Endodermal cell (in vitro differentiated cells): ENCODE data around the gene KDELR3. TPM values are rescaled to one million over a fixed set of nuclear protein-coding genes. Genes with fewer than 3 reads are reported as not detected.

ENCODE experiments used
- DNase-seq: peaks from one replicate; pipeline ENCODE4 v3.0.0-alpha.2; 2017
- H3K27ac ChIP-seq: 2 replicates; pipeline ENCODE4 v1.5.1; 2013; ENCODE audit warnings: mild to moderate bottlenecking, low read depth, low read length, moderate library complexity
- H3K27me3 ChIP-seq: 2 replicates; pipeline ENCODE4 v1.6.1; 2013; ENCODE audit warnings: mild to moderate bottlenecking, low read length, moderate library complexity; ENCODE audit not compliant: insufficient read depth, control insufficient read depth, poor library complexity, severe bottlenecking
- H3K36me3 ChIP-seq: 2 replicates; pipeline ENCODE4 v1.7.0; 2013; ENCODE audit warnings: mild to moderate bottlenecking, low read length, moderate library complexity; ENCODE audit not compliant: control insufficient read depth, insufficient read depth
- H3K4me1 ChIP-seq: one replicate; pipeline ENCODE4 v1.7.0; 2013; ENCODE audit warnings: low read length; ENCODE audit not compliant: control insufficient read depth, insufficient read depth
- H3K4me3 ChIP-seq: 2 replicates; pipeline ENCODE4 v1.5.1; 2013; ENCODE audit warnings: mild to moderate bottlenecking, low read length, moderate library complexity
- H3K9ac ChIP-seq: 2 replicates; pipeline ENCODE4 v1.6.1; 2013; ENCODE audit warnings: mild to moderate bottlenecking, low read length, moderate library complexity; ENCODE audit not compliant: poor library complexity, severe bottlenecking; ENCODE audit errors: extremely low read depth
- H3K9me3 ChIP-seq: 2 replicates; pipeline ENCODE4 v1.6.1; 2013; ENCODE audit warnings: mild to moderate bottlenecking, low read length, moderate library complexity; ENCODE audit not compliant: control insufficient read depth
- H3K27ac Mint-ChIP-seq: 2 replicates; pipeline ENCODE4 v1.8.0; 2020; ENCODE audit warnings: mixed read lengths
- H3K27me3 Mint-ChIP-seq: 2 replicates; pipeline ENCODE4 v1.8.0; 2021; ENCODE audit warnings: mild to moderate bottlenecking, mixed read lengths; ENCODE audit not compliant: insufficient read depth
- H3K36me3 Mint-ChIP-seq: 2 replicates; pipeline ENCODE4 v1.8.0; 2020; ENCODE audit warnings: low read depth, mixed read lengths
- H3K4me1 Mint-ChIP-seq: 2 replicates; pipeline ENCODE4 v1.8.0; 2020; ENCODE audit warnings: mixed read lengths
- H3K4me3 Mint-ChIP-seq: 2 replicates; pipeline ENCODE4 v1.8.0; 2020; ENCODE audit warnings: mild to moderate bottlenecking, moderate library complexity, mixed read lengths
- H3K9me3 Mint-ChIP-seq: 2 replicates; pipeline ENCODE4 v1.8.0; 2020; ENCODE audit warnings: mild to moderate bottlenecking, mixed read lengths
- WGBS, 2 experiments: methylation state at CpG; one replicate each; pipeline versions ENCODE4 v1.1.5 to v1.1.7; 2013; ENCODE audit warnings: missing lambda C conversion rate in 2 of 2, mixed read lengths in 1 of 2; ENCODE audit not compliant: insufficient coverage in 1 of 2, insufficient read length in 1 of 2; 5-methylcytosine and 5-hydroxymethylcytosine counted together
- total RNA-seq, 2 donors: library from RNA; stranded (reverse); fragmentation: NEBNext Ultra II Directional in 1 of 2; extraction: Animal tissue kit (Norgen Biotek cat#: 25700) in 1 of 2; gene quantifications; 2 replicates in 1 of 2; 3 replicates in 1 of 2; pipeline ENCODE4 v1.2.1, GENCODE V29; 2021
- TF ChIP-seq, protein P1 (sequence below): fragments of 200-600 bp; sonication (generic); conservative IDR thresholded peaks from 2 replicates; pipeline ENCODE4 v1.5.0; 2021; ENCODE audit warnings: antibody characterized with exemption, mild to moderate bottlenecking

Gene KDELR3
- total RNA-seq, 2 donors from 2014 or later = 11.4 to 14.9 TPM

GRCh38 chr22:38453996-38454352 is 13.9 kb upstream of the KDELR3 start:
- H3K9me3 ChIP-seq = no peaks in the 10 kb centered on the region
- H3K36me3 ChIP-seq = no peaks in the 10 kb centered on the region
- no peaks in the 10 kb centered on the region for H3K4me1 ChIP-seq
- peaks cover 5% of the 10 kb centered on the region for H3K4me1 Mint-ChIP-seq
- H3K27ac Mint-ChIP-seq = no peak overlapping the region
- peaks cover 79% of the 10 kb centered on the region for H3K27me3 ChIP-seq
- TF ChIP-seq, protein P1, sequence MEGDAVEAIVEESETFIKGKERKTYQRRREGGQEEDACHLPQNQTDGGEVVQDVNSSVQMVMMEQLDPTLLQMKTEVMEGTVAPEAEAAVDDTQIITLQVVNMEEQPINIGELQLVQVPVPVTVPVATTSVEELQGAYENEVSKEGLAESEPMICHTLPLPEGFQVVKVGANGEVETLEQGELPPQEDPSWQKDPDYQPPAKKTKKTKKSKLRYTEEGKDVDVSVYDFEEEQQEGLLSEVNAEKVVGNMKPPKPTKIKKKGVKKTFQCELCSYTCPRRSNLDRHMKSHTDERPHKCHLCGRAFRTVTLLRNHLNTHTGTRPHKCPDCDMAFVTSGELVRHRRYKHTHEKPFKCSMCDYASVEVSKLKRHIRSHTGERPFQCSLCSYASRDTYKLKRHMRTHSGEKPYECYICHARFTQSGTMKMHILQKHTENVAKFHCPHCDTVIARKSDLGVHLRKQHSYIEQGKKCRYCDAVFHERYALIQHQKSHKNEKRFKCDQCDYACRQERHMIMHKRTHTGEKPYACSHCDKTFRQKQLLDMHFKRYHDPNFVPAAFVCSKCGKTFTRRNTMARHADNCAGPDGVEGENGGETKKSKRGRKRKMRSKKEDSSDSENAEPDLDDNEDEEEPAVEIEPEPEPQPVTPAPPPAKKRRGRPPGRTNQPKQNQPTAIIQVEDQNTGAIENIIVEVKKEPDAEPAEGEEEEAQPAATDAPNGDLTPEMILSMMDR = no peak
- peaks cover 86% of the 10 kb centered on the region for H3K27me3 Mint-ChIP-seq
- no peak overlapping the region for H3K9ac ChIP-seq
- H3K9me3 Mint-ChIP-seq = no peaks in the 10 kb centered on the region
- 54 to 80% methylated on average over 1 to 3 of the region's 3 CpGs for WGBS, 2 experiments
- H3K36me3 Mint-ChIP-seq = no peaks in the 10 kb centered on the region
- no peak for DNase-seq
- H3K4me3 Mint-ChIP-seq = peak overlapping the region; percentile 56
- no peak overlapping the region for H3K27ac ChIP-seq
- peak overlapping the region; percentile 64 for H3K4me3 ChIP-seq

GRCh38 chr22:38454353-38455075 is 13.4 kb upstream of the KDELR3 start:
- Mint-ChIP-seq H3K27me3 (peaks cover 90% of the 10 kb centered on the region), H3K36me3 (no peaks in the 10 kb centered on the region), H3K4me3 (peak overlapping the region; percentile 56), H3K9me3 (no peaks in the 10 kb centered on the region), H3K4me1 (peaks cover 5% of the 10 kb centered on the region), H3K27ac (no peak overlapping the region)
- Histone ChIP-seq H3K9ac (no peak overlapping the region), H3K9me3 (no peaks in the 10 kb centered on the region), H3K36me3 (no peaks in the 10 kb centered on the region), H3K27me3 (peaks cover 79% of the 10 kb centered on the region), H3K4me3 (peak overlapping the region; percentile 64), H3K27ac (no peak overlapping the region), H3K4me1 (no peaks in the 10 kb centered on the region)
- TF ChIP-seq, protein P1 = no peak
- 7 to 15% methylated on average over 14 to 66 of the region's 67 CpGs for WGBS, 2 experiments
- peak; percentile 67 for DNase-seq

- no peak for DNase-seq
- Histone ChIP-seq H3K27ac (no peak within 1 kb of the TSS), H3K9me3 (no peaks in the 10 kb centered on the region), H3K4me3 (peak within 1 kb of the TSS; percentile 64), H3K9ac (no peak within 1 kb of the TSS), H3K4me1 (no peaks in the 10 kb centered on the region), H3K36me3 (no peaks in the 10 kb centered on the region), H3K27me3 (peaks cover 73% of the 10 kb centered on the region)
- TF ChIP-seq, protein P1 = no peak
- H3K36me3 Mint-ChIP-seq = no peaks in the 10 kb centered on the region
- WGBS, 2 experiments = 0% methylated on average over 4 to 72 of the region's 76 CpGs
- H3K27me3 Mint-ChIP-seq = peaks cover 91% of the 10 kb centered on the region
- H3K4me3 Mint-ChIP-seq = peak within 1 kb of the TSS; percentile 56
- no peak within 1 kb of the TSS for H3K27ac Mint-ChIP-seq
- peaks cover 5% of the 10 kb centered on the region for H3K4me1 Mint-ChIP-seq
- no peaks in the 10 kb centered on the region for H3K9me3 Mint-ChIP-seq
Measured at GRCh38 chr22:38455076-38455529, 12.8 kb upstream of the KDELR3 start, which contains the start of gene KCNJ4. KCNJ4 (minus strand) TSS chr22:38455199; CDS start chr22:38428132, 27,067 bp downstream.
